H7 (cell line): ENCODE results near the gene LCTL. TPM values are rescaled to one million over a fixed set of nuclear protein-coding genes. Genes with fewer than 3 reads are reported as not detected.
A peak's percentile ranks its signal among the peaks of the same experiment; 100 is the strongest.

Source experiments
- DNase-seq: peaks from one replicate; pipeline ENCODE4 v3.0.0; 2012
- H3K27me3 ChIP-seq: 2 replicates; pipeline ENCODE4 v1.6.0; 2011; ENCODE audit warnings: mild to moderate bottlenecking, low read length; ENCODE audit not compliant: control insufficient read depth, insufficient read depth
- H3K36me3 ChIP-seq: replicated peaks from 2 replicates; pipeline ENCODE4 v1.5.1; 2011; ENCODE audit warnings: low read length; ENCODE audit not compliant: control insufficient read depth, insufficient read depth
- H3K4me3 ChIP-seq: 2 replicates; pipeline ENCODE4 v1.5.1; 2011; ENCODE audit warnings: low read depth, mild to moderate bottlenecking, control low read depth, low read length, moderate library complexity; ENCODE audit not compliant: insufficient read depth
- total RNA-seq: library from RNA; depleted of rRNA; stranded (reverse); fragments of >200 nt; shearing (Covaris generic); gene quantifications from 2 replicates; pipeline ENCODE4 v1.2.3, GENCODE V29; 2014

Gene LCTL
- total RNA-seq, 1 experiment from 2014 or later = 1.9 TPM

GRCh38 chr15:66586155-66586976 lies 20.6 kb upstream of the LCTL start:
- H3K27me3 ChIP-seq = no peaks in the 10 kb centered on the region
- no peaks in the 10 kb centered on the region for H3K36me3 ChIP-seq
- no peak overlapping the region for H3K4me3 ChIP-seq
- DNase-seq = peak; percentile 22

- DNase-seq = no peak
- Histone ChIP-seq H3K4me3 (no peak overlapping the region), H3K36me3 (no peaks in the 10 kb centered on the region), H3K27me3 (no peaks in the 10 kb centered on the region)
Observed at GRCh38 chr15:66581972-66582537, 16.3 kb upstream of the LCTL start.

DNA sequence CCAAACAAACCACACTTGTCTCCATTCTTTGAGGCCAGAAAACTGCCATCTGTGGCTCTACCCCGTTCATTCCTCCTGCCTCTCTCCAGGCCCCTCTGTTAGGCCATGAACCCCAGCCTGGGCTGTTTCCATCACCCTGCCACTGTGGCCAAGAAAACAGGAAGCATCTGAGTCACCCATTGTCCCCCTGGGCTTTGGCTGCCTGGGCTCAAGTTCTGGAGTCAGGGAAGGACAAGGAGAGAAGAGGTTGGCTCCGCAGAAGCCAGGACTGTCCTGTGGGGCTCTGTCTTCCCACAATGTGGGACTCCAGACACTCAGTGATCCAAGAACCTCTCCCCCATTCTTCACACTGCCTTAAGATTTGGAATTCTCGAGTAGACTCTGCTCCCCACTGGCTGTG lies 14.8 kb upstream of the LCTL start:
- H3K4me3 ChIP-seq = no peak overlapping the region
- DNase-seq = no peak
- no peaks in the 10 kb centered on the region for H3K36me3 ChIP-seq
- H3K27me3 ChIP-seq = no peaks in the 10 kb centered on the region

DNA sequence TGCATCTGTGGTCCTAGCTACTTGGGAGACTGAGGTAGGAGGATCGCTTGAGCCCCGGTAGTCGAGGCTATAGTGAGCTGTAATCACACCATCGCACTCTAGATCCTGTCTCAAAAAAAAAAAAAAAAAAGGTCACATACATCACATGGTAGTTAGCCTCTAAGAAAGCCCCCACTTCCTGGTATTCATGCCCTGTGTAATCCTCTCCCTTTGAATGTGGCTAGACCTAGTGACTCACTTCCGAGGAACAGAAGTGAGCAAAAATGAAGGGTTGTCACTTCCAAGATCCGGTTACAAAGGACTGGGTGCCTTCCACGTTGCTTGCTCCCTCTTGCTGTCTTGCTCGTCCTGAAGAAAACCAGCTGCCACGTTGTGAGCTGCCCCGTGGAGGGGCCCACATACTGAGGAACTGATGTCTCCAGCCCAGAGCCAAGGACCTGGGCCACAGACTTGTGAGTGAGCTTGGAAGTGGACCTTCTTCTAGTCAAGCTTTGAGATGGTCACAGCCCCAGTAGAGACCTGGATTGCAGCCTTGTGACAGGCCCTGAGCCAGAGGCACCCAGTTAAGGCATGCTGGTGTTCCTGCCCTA lies 12.6 kb upstream of the LCTL start:
- no peak overlapping the region for H3K4me3 ChIP-seq
- no peaks in the 10 kb centered on the region for H3K27me3 ChIP-seq
- DNase-seq = no peak
- H3K36me3 ChIP-seq = no peaks in the 10 kb centered on the region

DNA sequence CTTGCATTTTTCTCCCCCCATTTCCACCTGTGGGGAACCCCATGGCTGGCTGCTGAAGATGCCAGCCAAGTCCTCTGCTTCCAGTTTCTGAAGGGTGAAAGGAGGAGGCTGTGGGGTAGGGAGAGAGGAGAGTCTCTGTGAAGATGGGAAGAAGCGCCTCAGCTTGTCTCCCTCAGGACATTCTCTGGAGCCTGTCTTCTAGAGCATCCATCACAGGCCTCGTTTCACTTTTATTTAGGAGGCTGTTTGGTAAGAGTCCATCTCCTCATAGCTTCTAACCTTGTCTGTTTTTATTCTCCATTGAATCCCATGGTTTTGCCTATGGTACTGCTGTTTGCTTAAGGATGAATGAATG lies 8.8 kb upstream of the LCTL start:
- H3K36me3 ChIP-seq = no peaks in the 10 kb centered on the region
- H3K4me3 ChIP-seq = no peak overlapping the region
- DNase-seq = no peak
- no peaks in the 10 kb centered on the region for H3K27me3 ChIP-seq

DNA sequence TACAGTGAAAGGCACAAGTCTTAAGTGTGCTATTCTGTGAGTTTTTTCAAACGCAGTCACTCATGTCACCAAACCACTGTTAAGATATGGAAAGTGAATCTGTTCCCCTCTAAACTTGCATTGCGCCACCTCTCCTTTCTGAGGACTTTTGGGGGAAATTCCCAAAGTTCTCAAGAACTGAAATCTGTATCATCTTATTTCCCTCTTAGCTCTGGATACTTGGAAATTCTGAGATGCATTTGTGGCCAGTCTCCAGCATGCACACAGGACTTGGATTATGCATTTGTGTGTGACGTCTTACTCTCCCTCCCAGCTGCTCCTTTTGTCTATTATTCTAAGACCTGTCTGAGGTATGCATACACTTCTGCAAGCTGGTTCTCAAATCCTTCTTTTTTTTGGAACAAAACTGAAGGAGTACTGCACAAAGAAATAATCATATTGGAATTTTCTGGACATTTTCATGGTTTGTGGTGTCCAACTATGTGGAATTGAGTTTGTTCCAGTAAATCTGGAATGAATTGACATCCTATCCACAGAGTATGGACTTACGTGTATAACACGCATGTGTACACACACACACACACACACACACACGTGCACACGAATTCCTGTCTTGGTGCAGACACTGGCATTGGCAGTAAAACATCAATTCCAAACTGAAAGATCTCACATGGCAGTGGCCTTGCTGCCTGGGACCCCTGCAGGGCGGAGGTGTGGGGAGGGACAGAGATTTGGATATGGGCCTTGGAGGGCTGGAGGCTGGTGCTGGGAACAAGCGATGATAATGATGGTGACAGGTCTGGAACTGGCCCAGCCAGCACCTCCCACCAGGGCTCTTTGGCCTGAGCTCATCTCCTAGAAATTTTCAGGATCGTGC lies 8.2 kb upstream of the LCTL start:
- Histone ChIP-seq H3K4me3 (no peak overlapping the region), H3K36me3 (no peaks in the 10 kb centered on the region), H3K27me3 (no peaks in the 10 kb centered on the region)
- no peak for DNase-seq

DNA sequence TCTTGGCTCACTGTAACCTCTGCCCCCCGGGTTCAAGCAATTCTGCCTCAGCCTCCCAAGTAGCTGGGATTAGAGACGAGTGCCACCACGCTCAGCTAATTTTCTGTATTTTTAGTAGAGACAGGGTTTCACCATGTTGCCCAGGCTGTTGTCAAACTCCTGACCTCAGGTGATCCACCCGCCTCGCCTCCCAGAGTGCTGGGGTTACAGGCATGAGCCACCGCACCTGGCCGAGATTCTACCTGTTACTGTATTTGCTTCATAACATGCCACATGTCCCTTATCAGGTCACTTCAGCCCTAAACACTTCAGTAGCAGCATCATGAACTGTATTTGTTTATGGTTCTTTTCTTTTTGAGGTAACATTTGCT lies 7.5 kb upstream of the LCTL start:
- DNase-seq = no peak
- H3K36me3 ChIP-seq = no peaks in the 10 kb centered on the region
- H3K27me3 ChIP-seq = no peaks in the 10 kb centered on the region
- no peak overlapping the region for H3K4me3 ChIP-seq

DNA sequence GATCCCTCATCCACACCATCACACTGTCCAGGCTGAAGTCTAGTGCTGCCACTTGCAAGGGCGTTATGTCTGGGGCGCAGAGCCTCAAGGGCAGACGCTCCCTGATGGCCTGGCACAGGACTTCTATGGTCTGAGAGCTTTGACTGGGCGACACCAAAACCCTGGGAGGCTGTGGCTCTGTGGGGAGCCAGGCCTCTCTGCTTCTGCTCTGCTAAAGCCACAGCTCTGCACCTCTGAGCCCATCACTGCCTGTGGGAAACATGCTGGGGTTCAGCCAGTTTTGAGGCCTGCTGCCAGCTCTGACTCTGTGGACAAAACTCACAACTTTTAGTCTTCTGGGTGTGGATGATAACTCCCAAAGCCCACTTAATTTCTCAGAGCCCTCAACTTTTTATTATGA lies 6.3 kb upstream of the LCTL start:
- no peaks in the 10 kb centered on the region for H3K36me3 ChIP-seq

GRCh38 chr15:66570842-66571478 lies 5.2 kb upstream of the LCTL start:
- Histone ChIP-seq H3K36me3 (no peaks in the 10 kb centered on the region), H3K27me3 (no peaks in the 10 kb centered on the region), H3K4me3 (no peak overlapping the region)
- DNase-seq = no peak

More for the DNA sequence above, 6.3 kb upstream of the LCTL start:
- Histone ChIP-seq H3K4me3 (no peak overlapping the region), H3K27me3 (no peaks in the 10 kb centered on the region)
- DNase-seq = no peak

GRCh38 chr15:66570327-66570726 lies 4.5 kb upstream of the LCTL start:
- H3K4me3 ChIP-seq = no peak overlapping the region
- no peak for DNase-seq
- no peaks in the 10 kb centered on the region for H3K27me3 ChIP-seq
- H3K36me3 ChIP-seq = no peaks in the 10 kb centered on the region

GRCh38 chr15:66569461-66570137 lies 3.8 kb upstream of the LCTL start:
- no peak for DNase-seq
- no peaks in the 10 kb centered on the region for H3K36me3 ChIP-seq
- no peaks in the 10 kb centered on the region for H3K27me3 ChIP-seq
- no peak overlapping the region for H3K4me3 ChIP-seq

DNA sequence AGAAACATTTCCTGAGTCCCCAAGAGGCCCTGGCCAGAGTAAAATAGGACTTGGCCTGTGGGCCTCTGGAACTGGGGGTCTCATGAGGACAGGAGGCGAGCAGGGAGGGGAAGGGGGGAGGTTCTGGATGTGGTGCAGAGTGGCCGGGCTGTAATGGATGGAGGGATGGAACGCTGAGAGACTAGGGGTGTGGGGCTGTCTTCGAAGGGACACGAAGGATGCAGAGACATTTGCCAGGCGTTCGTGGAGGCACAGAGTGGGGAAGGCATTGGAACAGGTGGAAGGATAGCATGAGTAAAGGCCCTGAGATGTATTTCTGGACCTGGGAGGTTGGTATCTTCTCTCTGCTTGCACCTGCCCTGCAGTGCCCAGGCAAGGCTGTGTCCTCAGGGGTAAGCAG lies 2.1 kb upstream of the LCTL start:
- Histone ChIP-seq H3K36me3 (no peaks in the 10 kb centered on the region), H3K27me3 (no peaks in the 10 kb centered on the region), H3K4me3 (no peak overlapping the region)
- DNase-seq = no peak

GRCh38 chr15:66566963-66567531 lies 1.2 kb upstream of the LCTL start:
- no peaks in the 10 kb centered on the region for H3K36me3 ChIP-seq
- no peak overlapping the region for H3K4me3 ChIP-seq
- DNase-seq = peak; percentile 91
- H3K27me3 ChIP-seq = no peaks in the 10 kb centered on the region
